Activated CD8-positive, alpha-beta memory T cell treated with anti-CD3 and anti-CD28 coated beads, Interleukin-2, amount 50 U/mL, for 24 hours (primary cell): Measurements from ENCODE around the gene PYGO1.
"Not testable (repeated sequence)": the region's sequence is repeated elsewhere in the genome, so short reads cannot be mapped to it uniquely, and the experiment has no call there.

ENCODE experiments used
- DNase-seq: peaks from one replicate; pipeline ENCODE4 v3.0.0-alpha.2; 2020; ENCODE audit errors: extremely low read depth

The PYGO1 gene

DNA sequence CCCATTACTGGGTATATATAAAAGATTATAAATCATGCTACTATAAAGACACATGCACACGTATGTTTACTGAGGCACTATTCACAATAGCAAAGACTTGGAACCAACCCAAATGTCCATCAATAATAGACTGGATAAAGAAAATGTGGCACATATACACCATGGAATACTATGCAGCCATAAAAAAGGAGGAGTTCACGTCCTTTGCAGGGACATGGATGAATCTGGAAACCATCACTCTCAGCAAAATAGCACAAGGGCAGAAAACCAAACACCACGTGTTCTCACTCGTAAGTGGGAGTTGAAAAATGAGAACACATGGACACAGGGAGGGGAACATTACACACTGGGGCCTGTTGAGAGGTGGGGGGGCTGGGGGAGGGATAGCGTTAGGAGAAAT lies 82.7 kb downstream of the PYGO1 start:
- not testable (repeated sequence) for DNase-seq

- DNase-seq, result no peak
Measured at GRCh38 chr15:55499151-55499550, 89.0 kb downstream of the PYGO1 start.

DNA sequence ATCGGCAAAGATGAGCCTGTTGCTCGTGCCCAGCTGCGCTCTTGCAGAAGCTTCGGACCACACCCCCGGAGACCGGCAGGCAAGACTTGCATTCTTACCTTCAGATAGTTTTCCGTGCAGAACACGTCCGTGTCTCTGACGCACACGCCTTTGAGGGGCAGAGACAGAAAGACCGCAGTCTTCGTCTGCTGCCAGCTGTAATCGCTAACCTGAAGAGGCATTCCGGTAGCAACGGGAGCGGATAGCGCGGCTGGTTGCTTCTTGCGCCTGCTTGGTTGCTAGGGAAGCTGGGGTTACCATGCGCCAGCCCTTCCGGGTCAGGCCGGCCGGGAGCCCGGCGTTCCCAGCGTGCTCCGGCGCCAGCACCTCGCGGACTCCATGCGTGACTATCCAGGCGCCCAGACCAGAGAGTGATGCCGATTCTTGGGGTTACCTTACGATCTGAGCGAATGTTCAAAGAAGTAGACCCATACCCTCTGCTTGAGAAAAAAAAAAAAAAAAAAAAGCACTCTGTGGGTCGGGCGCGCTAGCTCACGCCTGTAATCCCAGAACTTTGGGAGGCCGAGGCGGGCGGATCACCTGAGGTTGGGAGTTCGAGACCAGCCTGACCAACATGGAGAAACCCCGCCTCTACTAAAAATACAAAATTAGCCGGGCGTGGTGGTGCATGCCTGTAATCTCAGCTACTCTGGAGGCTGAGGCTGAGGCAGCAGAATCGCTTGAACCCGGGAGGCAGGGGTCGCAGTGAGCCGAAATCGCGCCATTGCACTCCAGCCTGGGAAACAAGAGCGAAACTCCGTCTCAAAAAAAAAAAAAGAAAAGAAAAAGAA lies 89.8 kb downstream of the PYGO1 start:
- peak; percentile 36 for DNase-seq

DNA sequence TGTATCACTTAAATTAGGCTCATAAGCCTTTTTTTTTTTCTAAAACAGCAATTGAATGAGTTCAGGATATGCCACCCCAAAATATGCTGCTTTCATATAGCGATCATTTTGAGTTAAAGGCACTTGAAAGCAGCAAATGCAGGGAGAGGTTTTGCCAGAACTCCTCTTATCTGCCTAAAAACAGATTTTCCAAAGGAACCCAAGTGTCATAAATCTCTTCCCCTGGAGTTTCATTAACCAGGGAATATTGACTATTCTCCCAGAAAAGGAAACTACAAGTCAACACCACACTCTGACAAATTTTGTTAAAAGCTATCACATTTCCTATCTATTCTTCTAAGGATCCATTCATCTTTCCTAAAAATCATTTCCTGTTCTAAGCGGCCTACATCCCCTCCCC lies 91.4 kb downstream of the PYGO1 start:
- DNase-seq, result no peak

DNA sequence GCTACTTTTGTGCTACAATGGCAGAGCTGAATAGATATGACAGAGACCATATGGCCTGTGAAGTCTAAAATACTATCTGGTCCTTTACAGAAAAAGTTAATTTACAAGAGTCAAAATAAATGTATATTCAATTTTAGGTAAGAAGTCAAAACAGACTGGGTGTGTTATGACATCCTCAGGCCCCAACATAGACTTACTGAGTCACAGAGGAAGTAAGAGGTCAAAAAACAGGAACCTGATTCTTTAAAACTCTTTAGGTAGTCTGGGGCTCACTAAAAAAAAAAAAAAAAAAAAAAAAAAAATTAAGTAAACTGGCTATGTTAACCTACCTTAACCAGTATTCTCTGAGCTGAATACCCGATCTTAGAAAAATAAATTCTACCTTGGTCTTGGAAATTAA lies 93.2 kb downstream of the PYGO1 start:
- no peak for DNase-seq

- not testable (repeated sequence) for DNase-seq
Measured at GRCh38 chr15:55488952-55489600, 99.1 kb downstream of the PYGO1 start.
